Fibroblast of peridontal ligament (primary cell): ENCODE data around the gene SRPK1.

Experiments
- DNase-seq: peaks from one replicate; pipeline ENCODE4 v3.0.0-alpha.2; 2010; ENCODE audit errors: extremely low read depth

SRPK1 gene

DNA sequence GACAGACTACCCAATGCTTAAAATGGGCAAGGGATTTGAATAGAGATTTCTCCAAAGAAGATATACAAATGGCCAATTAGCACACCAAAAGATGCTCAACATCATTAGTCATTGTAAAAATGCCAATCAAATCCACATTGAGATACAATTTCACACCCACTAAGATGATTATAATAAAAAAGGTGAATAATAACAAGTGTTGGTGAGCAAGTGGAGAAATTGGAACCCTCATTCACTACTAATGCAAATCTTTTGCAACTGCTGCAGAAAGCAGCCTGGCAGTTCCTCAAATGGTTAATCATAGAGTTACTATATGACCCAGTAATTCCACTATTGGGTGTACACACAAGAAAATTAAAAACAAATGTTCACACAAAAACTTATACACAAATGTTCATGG is 103.4 kb downstream of the SRPK1 start:
- DNase-seq: no peak

DNA sequence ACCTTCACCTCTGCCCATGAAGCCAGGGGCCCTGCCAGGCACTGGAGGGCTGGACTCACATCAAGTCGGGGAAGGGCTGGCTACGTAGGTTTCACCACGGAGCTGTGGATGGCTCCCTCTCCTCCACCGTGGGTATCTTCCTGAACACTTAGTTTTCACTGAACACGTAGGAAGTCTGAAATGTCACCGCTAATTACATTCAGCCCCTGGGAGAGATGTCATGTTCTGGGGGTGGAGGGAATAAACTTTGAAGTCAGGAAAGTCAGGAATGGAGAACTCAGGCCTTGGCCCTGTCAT is 109.3 kb downstream of the SRPK1 start:
- no peak for DNase-seq

DNA sequence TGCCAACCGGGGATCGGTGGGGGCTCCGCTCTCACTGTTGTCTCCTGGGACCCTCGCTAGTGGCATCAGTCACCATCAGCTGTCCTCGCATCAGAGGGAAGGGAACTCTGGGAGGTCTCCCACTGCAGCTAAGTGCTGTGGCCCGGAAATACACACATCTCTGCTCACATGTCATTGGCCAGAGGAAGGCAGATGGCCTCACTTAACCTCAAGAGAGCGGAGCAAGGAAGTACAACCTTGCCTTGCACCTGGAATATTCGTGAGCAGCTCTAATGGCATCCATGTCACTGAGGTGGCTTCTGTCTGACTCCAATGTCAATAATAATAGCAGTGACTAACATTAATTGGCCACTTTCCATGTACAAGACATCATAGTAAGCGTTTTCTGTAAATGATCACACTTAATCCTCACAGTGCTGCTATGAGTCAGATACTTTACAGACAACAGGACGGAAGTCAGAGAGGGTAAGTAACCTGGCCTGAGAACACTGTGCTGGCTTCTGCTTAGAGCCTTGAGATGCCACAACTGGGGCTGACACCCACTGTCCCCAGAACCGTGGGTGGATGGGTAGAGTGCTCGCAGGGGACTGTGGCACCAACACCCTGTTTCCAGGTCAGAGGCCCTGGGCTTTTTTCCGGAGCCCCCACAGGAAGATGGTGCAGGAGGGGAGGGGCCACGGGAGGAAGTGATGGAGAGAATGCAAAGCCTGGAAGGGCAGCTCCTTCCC is 109.8 kb downstream of the SRPK1 start:
- DNase-seq: no peak

DNA sequence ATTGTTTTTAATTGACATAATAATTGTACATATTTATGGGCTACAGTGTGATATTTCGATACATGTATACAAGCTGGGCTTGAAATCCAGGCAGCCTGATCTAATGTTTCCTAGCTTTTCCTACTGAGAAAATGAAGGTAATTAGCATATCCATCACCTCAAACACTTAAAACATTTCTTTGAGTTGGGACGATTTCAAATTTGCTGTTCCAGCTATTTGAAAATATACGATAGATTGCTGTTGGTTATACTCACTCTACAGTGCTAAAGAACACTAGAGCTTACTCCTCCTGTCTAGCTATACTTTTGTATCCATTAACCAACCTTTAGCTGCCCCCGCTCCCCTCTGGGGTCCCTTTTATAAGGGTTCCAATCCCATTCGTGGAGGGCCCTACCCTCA is 111.1 kb downstream of the SRPK1 start:
- DNase-seq: no peak

DNA sequence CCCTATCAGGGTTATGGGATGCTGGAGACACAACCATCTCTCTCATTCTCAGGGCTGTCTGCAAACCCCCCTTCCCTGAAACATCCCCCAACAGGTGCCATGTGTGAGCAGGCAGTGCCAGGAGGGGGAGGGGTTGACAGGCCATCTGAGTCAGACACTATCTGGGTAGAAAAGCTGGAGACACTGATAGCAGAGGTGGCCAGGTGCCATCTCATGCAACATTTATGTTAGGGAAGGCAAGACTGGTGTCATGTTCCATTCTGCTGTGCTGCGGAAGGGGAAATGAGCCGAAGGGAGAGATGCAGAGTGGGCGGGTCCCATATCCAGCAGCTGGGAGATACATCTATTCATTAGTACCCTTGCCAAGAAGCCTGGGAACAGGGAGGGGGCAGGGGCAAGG is 112.2 kb downstream of the SRPK1 start:
- no peak for DNase-seq

DNA sequence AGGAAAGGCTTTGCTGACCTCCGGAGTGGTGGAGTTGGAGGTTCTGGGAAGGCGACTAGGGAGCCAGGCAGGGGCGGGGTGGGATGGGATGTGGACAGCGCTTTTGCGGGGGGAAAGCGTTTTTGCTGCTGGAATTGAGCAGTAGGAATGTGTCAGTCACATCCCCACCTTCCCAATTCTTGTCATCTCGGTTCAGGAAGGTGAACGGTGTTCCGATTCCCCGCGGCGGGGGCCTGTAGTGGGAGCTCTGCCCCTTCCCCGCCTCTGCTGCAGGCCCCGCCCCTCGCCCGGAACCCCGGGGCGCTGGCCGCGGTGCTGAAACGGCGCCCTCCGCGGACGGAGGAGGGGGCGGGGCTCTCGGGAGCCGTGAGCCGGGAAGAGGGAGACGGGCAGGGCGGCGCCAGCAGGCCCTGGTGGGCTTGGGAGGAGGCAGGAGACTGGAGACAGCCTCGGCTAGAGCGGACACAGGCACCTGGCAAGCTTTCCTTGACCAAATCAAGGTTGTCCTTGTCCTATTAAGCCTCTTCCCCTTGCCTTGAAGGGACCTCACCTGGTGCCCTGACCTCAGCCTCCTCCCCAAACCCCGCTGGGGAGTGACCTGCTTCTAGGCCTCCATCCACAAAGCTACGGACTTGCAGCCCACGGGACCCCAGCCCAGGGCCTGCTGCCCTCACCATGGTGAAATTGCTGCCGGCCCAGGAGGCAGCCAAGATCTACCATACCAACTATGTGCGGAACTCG is 115.7 kb downstream of the SRPK1 start, which contains the start of gene LHFPL5:
Gene LHFPL5 (plus strand): TSS at position 357 of the 741 bp plus-strand sequence. CDS start 319 bp downstream, at position 676.
- no peak for DNase-seq

DNA sequence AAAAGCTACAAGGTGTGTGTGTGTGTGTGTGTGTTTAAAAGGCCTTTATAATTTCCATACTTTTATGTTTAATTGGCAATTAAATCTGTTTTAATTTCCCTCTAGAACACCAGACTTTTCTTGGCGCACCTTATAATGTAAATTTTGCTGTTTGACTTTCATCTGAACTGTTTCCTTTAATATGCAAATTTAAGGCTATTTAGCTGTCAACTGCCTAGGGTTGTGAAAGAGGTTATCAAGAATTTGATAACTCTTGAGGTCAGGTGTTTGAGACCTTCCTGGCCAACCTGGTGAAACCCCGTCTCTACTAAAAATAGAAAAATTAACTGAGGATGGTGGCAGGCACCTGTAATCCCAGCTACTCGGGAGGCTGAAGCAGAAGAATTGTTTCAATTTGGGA is 119.8 kb downstream of the SRPK1 start:
- no peak for DNase-seq

DNA sequence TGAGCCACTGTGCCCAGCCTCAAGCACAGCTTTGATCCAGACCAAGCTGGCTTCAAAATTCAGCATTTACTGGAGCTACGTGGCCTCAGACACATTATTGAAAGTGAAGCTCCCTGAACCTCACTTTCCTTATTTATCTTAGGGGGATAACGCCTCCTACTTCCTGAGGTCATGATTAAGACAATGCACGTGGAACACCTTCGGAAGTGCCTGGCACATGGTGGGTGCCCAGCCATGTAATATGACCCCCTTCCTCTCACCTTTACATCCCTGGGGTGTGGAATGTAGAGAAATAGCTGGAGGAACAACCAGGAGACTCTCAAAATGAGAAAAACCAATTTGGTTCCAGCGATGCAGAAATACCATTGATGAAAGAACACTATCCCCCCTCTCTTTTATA is 122.2 kb downstream of the SRPK1 start:
- no peak for DNase-seq

DNA sequence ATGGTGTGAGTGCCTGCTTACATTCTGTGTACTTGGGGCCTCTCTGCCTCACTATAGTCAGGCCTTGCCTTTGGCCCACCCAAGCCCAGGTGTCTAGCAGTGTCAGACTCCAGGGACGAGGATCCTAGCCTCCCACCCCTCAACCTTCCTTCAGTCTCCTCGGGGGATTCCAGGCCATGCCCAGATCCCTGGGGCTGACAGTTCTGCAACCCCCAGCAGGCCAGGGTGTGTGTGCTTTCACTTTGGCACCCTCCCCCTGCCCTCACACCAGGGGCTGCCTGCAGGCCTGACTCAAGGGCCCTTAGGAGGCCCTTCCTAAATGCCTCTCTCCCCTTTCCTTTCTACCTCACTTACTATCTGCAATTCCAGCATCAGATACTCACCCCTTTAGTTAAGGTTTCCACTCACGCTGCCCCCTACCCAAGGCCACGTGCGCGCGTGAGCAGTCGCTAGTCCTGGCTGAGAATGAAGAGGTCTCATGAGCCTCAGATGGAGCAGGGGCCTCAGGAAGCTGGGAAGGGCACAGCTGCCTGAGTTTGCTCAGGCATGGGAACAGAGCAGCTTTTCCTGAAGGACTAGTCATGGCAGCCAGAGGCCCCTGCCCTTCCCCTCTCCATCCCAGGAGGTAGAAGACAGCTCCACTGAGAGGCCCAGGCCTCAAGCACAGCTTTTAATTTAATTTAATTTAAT is 122.9 kb downstream of the SRPK1 start:
- no peak for DNase-seq

DNA sequence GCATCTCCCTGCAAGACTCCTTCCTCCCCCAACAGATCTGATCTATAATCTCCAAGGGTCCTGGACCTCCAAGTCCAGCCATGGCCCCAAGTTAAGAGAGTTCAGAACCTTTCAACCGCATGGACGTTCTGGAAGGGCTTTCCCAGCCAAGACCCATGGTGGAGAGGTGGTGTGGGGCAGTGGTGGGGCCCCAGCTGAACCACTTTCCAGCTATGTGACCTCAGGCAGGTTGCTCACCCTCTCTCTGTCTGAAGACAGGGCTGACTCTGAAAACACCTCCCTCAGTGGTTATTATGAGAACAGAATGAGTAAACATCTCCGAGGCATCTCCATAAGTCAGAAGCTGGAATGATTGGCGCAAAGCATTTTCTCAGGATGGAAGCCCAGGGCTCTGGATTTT is 124.7 kb downstream of the SRPK1 start:
- no peak for DNase-seq

DNA sequence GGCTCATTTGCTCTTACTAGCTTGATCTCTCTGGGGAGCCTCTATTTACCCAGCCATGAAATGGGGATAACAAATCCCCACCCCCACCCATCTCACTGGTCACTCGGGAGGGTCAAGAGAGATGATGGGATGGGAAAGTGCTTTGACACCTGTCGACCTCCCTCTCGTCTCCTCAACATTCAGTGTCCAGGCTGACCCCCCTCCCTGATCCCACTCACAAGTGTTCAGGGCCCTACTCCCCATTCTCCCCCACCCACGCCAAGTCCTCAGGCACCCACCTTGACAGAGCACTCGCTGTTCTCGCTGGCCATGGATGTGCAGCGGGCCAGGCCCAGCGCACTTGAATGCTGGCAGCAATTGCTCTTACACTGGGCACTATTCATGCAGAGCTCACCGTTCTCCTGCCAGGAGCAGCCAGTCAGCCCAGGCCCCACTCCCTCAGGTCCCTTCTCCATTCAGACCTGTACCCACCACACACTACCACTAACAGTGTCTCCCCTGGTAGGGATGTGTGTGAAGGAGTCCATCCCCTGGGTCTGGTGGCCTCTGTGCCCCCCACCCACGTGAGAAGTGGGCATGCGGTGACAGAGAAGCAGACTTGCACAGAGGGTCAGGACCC is 125.3 kb downstream of the SRPK1 start:
- no peak for DNase-seq

DNA sequence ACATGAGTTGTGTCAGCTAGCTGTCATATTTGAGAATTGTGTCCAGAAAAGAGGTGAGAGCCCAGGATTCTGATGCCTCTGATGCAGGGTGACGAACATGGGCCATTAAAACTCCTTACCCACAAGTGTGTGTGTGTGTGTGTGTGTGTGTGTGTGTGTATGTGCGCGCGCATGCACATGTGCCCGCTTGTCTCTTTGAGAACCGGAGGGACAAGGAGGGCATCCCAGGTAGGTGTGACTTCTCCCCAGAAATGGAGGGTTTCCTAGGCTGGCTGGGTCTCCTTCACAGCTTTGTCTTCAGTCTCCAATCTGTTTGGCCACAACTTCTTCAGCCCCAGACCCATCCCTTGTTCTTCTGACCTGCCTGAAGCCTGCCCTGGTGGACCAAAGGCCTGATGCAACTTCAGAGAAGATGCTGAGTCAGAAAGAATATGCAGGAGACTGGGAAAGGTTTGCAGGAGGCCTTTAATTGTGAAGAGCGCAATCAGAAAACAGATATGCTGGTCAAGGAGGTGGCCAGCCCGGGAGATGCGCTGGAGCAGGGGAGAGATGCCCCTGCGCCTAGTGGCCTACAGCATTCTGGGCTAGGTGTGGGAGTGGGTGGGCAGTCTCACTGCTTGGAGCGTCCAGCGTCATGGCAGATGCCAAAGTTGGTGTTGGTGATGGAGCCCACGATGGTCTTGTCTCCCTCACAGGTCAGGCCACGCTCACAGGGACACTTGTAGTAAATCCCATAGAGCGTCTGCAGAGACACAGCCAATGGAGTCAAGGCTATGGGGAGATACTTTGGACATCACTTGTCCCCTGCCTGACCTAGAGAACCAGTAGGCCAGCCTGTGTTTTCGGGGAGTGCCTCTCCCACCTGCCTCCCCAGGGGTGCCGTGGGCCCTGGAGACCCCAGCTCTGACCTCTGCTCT is 126.1 kb downstream of the SRPK1 start:
- no peak for DNase-seq

DNA sequence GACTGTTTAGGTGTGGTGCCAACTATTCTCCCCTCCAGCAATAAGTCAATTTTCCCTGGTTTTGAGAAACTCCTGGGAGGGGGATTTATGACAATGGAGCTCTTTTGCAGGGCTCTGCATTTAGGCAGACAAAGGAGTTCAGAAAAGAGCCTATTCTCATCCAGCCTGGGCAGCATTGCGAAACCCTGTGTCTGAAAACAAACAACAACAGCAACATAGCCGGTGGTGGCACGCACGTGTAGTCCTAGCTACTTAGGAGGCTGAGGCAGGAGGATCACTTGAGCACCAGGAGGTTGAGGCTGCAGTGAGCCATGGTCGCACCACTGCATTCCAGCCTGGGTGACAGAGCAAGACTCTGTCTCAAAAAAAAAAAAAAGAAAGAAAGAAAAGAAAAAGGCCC is 130.2 kb downstream of the SRPK1 start:
- no peak for DNase-seq

DNA sequence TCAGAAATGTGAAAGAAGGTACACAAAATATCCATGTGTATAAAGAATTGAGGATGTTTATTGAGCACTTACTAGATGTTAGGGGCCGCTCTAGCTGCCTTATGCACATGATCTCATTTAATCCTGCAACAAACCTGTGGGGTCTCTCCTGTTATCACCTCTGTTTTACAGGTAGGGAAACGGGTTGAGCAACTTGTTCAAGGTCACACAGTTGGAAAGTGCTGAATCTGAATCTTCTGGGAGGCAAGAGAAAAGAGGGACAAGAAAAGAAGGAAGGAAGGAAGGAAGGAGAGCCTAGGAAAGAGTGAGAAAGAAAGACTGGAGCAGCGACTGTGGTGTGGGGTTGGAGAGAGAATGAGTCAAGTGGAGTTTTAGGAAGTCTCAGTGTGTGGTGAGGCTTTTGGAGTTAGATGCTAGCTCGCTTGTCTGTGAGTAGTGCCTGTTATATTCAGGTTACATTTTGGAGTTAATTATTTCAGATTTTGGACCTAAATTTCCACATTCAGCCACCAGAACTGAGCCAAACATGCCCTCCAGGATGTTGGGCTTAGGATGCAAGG is 132.4 kb downstream of the SRPK1 start:
- DNase-seq: no peak

DNA sequence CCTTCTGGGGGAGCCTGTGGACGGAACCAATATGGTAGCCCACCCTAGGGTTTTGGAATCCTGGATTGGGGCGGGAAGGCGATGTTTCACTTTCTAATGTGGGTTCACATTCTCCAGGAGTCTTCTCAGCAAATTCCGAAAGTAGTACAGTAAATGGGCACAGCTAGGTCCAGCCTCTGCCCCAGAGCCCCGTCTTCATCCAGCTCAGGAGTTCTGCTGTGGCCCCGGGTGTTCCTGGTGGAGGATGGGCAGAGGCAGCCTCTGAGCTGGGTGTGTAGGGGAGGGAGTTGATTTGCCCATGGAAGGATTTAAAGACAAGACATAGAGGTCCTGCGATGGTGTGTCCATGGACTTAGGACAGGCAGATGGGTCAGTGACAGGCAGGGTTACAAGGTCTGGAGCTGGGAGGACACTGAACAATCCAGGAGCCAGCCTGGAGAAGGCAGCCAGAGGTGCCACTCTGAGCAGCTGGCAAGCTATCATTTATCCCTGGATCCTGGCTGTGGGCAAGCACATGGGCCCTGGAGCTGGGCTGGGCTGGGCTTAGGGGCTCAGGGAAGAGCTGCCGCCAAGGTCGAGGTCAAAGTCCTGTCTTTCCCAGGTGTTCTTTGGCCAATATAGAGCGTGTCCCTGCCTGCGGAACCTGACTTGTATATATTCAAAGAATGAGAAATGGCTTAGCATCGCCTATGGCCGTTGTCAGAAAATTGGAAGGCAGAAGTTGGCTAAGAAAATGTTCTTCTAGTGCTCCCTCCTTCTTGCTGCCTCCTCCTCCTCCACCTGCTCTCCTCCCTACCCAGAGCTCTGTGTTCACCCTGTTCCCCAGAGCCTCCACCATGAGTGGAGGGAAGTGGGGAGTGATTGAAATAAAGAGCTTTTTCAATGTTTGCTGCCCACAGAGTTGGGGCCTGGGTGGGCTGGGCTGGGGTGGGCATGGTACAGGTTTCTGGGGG is 133.4 kb downstream of the SRPK1 start:
- DNase-seq: no peak

DNA sequence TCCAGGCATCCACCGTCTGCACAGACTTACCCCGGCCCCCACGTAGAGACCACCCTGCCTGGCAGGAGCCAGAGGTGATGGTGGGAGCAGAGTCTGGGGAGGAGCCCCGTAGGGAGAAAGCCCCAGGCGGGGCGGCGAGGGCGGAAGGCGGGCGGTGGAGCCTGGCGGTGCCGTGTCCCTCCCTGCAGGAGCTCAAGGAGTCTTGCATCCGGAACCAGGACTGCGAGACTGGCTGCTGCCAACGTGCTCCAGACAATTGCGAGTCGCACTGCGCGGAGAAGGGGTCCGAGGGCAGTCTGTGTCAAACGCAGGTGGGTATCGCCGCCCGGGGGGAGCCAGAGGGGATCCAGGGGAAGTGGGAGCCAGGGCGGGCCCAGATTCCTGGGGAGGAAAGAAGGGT is 134.1 kb downstream of the SRPK1 start:
- no peak for DNase-seq

DNA sequence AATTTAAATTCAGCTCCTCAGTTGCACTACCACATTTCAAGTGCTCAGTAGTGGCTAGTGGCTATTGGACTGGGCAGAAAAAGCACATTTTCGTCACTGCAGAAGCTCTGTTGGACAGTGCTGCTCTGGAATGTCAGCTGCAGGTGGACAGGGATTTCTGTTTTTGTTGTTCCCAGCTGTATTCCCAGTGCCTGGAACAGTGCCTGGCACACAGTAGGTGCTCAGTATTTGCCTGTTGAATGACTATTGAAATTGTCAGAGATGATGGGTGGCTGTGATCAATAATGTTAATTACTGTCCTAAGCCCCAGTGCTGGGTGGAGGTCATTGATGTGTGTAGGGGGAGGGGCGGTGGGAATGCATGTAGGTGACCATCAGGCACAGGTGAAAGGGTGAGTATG is 134.6 kb downstream of the SRPK1 start:
- no peak for DNase-seq

DNA sequence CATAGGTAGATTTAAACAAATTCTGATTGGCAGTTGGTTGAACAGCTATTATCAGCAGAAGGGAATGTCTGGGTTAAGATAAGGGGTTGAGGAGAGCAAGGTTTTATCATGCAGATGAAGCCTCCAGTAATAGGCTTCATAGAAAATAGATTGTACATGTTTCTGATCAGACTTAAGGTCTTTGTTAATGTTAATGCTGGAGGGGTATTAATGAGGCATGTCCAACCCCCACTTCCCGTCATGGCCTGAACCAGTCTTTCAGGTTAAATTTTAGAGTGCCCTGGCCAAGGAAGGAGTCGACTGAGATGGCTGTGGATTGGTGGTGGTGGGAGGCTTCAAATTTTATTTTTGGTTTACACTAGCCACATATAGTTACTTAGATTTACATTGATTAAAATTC is 136.7 kb downstream of the SRPK1 start:
- no peak for DNase-seq
